Measurements from ENCODE around the gene NEUROD4. TPM values are rescaled to one million over a fixed set of nuclear protein-coding genes. Genes with fewer than 3 reads are reported as not detected.

Gene NEUROD4
- total and polyA plus RNA-seq, 10 of the 15 experiments (the other 5 are each of a cell fraction or from before 2014, with no cell fraction given) = 0.06 TPM; not detected in 9

DNA sequence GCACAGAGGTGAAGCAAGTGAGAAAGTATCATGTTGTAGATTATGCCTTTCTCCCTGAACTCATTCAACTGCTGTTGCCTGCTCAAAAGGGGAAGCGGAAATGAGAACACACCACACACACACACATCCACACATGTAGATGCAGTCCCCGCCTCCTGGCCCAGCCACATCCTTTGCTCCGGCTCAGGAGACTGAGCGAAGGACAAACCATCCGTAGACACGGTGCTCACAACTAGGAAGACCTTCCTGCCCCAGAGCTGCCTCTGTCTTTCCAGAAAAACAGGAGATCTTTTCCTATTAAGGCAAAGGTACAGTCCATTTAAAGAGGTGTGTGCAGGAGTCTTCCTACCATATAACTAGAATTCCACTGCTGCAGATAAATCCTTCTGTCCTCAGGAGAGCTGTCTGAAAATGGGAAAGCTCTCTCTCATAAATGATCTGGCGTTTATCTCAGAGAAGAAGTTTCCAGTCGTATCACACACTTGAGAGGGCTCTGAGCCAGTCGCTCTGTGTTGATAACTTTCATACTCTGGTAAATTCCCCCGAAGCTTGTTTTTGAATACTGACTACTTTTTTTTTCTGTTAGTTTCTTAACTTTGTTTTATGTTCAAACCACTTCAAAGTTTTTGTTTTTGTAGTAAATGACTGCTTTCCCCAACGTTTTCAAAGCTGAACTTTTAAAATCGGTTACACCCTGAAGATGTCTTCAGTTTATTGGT, 35.0 kb upstream of the NEUROD4 start, which contains the start of gene TESPA1 (continued):
- no peak for TF ChIP-seq E4F1 (IDR thresholded peaks at IDR 0.05; ENCODE audit: borderline replicate concordance, partially characterized antibody)
- peak in 1 of 2 experiments; percentile 90; a peak in 2 of 4 replicates for TF ChIP-seq ETV6 (conservative IDR thresholded peaks at IDR 0.05 in 1 of 2, IDR thresholded peaks at IDR 0.05 in 1 of 2; ENCODE audit: borderline replicate concordance in 1 of 2, low read depth in 1 of 2)
- TF ChIP-seq SMAD5 (IDR thresholded peaks at IDR 0.05; ENCODE audit: low read depth) = peak; percentile 50; the same call in 1 of the 2 replicates
- no peak for TF ChIP-seq RAD51 (IDR thresholded peaks at IDR 0.05)
- peak; percentile 93 for TF ChIP-seq PML (IDR thresholded peaks at IDR 0.05; ENCODE audit: low read length)
- TF ChIP-seq FOXK2 (IDR thresholded peaks at IDR 0.05) = no peak
- TF ChIP-seq, protein P1, sequence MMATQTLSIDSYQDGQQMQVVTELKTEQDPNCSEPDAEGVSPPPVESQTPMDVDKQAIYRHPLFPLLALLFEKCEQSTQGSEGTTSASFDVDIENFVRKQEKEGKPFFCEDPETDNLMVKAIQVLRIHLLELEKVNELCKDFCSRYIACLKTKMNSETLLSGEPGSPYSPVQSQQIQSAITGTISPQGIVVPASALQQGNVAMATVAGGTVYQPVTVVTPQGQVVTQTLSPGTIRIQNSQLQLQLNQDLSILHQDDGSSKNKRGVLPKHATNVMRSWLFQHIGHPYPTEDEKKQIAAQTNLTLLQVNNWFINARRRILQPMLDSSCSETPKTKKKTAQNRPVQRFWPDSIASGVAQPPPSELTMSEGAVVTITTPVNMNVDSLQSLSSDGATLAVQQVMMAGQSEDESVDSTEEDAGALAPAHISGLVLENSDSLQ (IDR thresholded peaks at IDR 0.05) = peak; percentile 64
- peak; percentile 71 for TF ChIP-seq CBFB (IDR thresholded peaks at IDR 0.05; ENCODE audit: low read depth)
- TF ChIP-seq ASH2L (IDR thresholded peaks at IDR 0.05; ENCODE audit: borderline replicate concordance, low read depth) = no peak
- no peak for TF ChIP-seq KDM1A (IDR thresholded peaks at IDR 0.05; ENCODE audit: borderline replicate concordance)
- TF ChIP-seq HDGF (IDR thresholded peaks at IDR 0.05) = peak; percentile 95; the same call in 1 of the 2 replicates
- no peak for TF ChIP-seq SIX5 (IDR thresholded peaks at IDR 0.05; ENCODE audit: low read depth, low read length, severe bottlenecking)
- peak; percentile 73 for TF ChIP-seq EED (IDR thresholded peaks at IDR 0.05; ENCODE audit: low read depth)
- TF ChIP-seq MXI1 (IDR thresholded peaks at IDR 0.05; ENCODE audit: low read depth, low read length) = peak; percentile 59
- TF ChIP-seq ATF7 (IDR thresholded peaks at IDR 0.05; ENCODE audit: low read depth) = peak; percentile 71
- no peak for TF ChIP-seq SUPT20H (IDR thresholded peaks at IDR 0.05; ENCODE audit: borderline replicate concordance, control insufficient read depth, low read depth, low read length)
- TF ChIP-seq USF1 (IDR thresholded peaks at IDR 0.05; ENCODE audit: borderline replicate concordance, extremely low read length, insufficient read depth, low read depth, low read length) = no peak
- no peak for TF ChIP-seq RFX5 (IDR thresholded peaks at IDR 0.05; ENCODE audit: low read depth, low read length)
- TF ChIP-seq, protein P2, sequence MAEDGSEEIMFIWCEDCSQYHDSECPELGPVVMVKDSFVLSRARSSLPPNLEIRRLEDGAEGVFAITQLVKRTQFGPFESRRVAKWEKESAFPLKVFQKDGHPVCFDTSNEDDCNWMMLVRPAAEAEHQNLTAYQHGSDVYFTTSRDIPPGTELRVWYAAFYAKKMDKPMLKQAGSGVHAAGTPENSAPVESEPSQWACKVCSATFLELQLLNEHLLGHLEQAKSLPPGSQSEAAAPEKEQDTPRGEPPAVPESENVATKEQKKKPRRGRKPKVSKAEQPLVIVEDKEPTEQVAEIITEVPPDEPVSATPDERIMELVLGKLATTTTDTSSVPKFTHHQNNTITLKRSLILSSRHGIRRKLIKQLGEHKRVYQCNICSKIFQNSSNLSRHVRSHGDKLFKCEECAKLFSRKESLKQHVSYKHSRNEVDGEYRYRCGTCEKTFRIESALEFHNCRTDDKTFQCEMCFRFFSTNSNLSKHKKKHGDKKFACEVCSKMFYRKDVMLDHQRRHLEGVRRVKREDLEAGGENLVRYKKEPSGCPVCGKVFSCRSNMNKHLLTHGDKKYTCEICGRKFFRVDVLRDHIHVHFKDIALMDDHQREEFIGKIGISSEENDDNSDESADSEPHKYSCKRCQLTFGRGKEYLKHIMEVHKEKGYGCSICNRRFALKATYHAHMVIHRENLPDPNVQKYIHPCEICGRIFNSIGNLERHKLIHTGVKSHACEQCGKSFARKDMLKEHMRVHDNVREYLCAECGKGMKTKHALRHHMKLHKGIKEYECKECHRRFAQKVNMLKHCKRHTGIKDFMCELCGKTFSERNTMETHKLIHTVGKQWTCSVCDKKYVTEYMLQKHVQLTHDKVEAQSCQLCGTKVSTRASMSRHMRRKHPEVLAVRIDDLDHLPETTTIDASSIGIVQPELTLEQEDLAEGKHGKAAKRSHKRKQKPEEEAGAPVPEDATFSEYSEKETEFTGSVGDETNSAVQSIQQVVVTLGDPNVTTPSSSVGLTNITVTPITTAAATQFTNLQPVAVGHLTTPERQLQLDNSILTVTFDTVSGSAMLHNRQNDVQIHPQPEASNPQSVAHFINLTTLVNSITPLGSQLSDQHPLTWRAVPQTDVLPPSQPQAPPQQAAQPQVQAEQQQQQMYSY (CRISPR knock-in tag; IDR thresholded peaks at IDR 0.05) = no peak
- no peak for TF ChIP-seq NFXL1 (IDR thresholded peaks at IDR 0.05; ENCODE audit: borderline replicate concordance)
- no peak for TF ChIP-seq PAX8 (IDR thresholded peaks at IDR 0.05)
- peak; percentile 63; the same call in 1 of the 2 replicates for TF ChIP-seq BACH1 (IDR thresholded peaks at IDR 0.05; ENCODE audit: borderline replicate concordance)
- no peak for TF ChIP-seq ZNF622 (IDR thresholded peaks at IDR 0.05)

All from GM12878 (cell line).